Astrocyte (in vitro differentiated cells and primary cell): ENCODE data around the gene MRPL55. TPM values are rescaled to one million over a fixed set of nuclear protein-coding genes. Genes with fewer than 3 reads are reported as not detected.
A peak's percentile ranks its signal among the peaks of the same experiment; 100 is the strongest.

Source experiments
- DNase-seq: peaks from one replicate; pipeline ENCODE4 v3.0.0-alpha.2; 2010; ENCODE audit warnings: low read depth
- FAIRE-seq: peaks from 2 replicates; lab custom pipeline; 2011; peaks lifted over from hg19 to GRCh38; lab: Jason Lieb, UNC
- H2AFZ ChIP-seq: 2 replicates; pipeline ENCODE4 v1.6.0; 2012; ENCODE audit warnings: low read depth, low read length, inconsistent platforms
- H3K27ac ChIP-seq: 2 replicates; pipeline ENCODE4 v1.5.1; 2011; ENCODE audit warnings: low read depth, low read length, inconsistent platforms
- H3K27me3 ChIP-seq: 2 replicates; pipeline ENCODE4 v1.6.0; 2011; ENCODE audit warnings: low read length, inconsistent platforms; ENCODE audit not compliant: insufficient read depth
- H3K36me3 ChIP-seq: 2 replicates; pipeline ENCODE4 v1.5.1; 2011; ENCODE audit warnings: low read length, inconsistent platforms; ENCODE audit not compliant: insufficient read depth
- H3K4me1 ChIP-seq: 2 replicates; pipeline ENCODE4 v1.5.1; 2011; ENCODE audit warnings: low read length, inconsistent platforms; ENCODE audit not compliant: insufficient read depth
- H3K4me2 ChIP-seq: 2 replicates; pipeline ENCODE4 v1.6.0; 2012; ENCODE audit warnings: low read length, inconsistent platforms
- H3K4me3 ChIP-seq: 2 replicates; pipeline ENCODE4 v1.5.1; 2011; ENCODE audit warnings: low read depth, mild to moderate bottlenecking, low read length, inconsistent platforms; ENCODE audit not compliant: insufficient read depth
- H3K79me2 ChIP-seq: 2 replicates; pipeline ENCODE4 v1.6.0; 2012; ENCODE audit warnings: mild to moderate bottlenecking, low read length, inconsistent platforms; ENCODE audit not compliant: insufficient read depth
- H3K9ac ChIP-seq: 2 replicates; pipeline ENCODE4 v1.6.0; 2012; ENCODE audit warnings: mild to moderate bottlenecking, low read length, inconsistent platforms
- H3K9me3 ChIP-seq: 2 replicates; pipeline ENCODE4 v1.5.1; 2012; ENCODE audit warnings: low read depth, mild to moderate bottlenecking, low read length, inconsistent platforms; ENCODE audit not compliant: insufficient read depth
- H4K20me1 ChIP-seq: 2 replicates; pipeline ENCODE4 v1.6.0; 2012; ENCODE audit warnings: low read length, inconsistent platforms; ENCODE audit not compliant: insufficient read depth
- H3K27ac Mint-ChIP-seq: one replicate; pipeline ENCODE4 v1.8.0; 2021; ENCODE audit warnings: mild to moderate bottlenecking, mixed read lengths; ENCODE audit not compliant: unreplicated experiment
- H3K27me3 Mint-ChIP-seq: one replicate; pipeline ENCODE4 v1.8.0; 2021; ENCODE audit warnings: low read depth, mixed read lengths; ENCODE audit not compliant: unreplicated experiment
- H3K36me3 Mint-ChIP-seq: one replicate; pipeline ENCODE4 v1.8.0; 2021; ENCODE audit warnings: low read depth, mixed read lengths; ENCODE audit not compliant: unreplicated experiment
- H3K4me1 Mint-ChIP-seq: one replicate; pipeline ENCODE4 v1.8.0; 2021; ENCODE audit warnings: low read depth, mixed read lengths; ENCODE audit not compliant: unreplicated experiment
- H3K4me3 Mint-ChIP-seq: one replicate; pipeline ENCODE4 v1.8.0; 2021; ENCODE audit warnings: mild to moderate bottlenecking, moderate library complexity, mixed read lengths; ENCODE audit not compliant: unreplicated experiment
- H3K9me3 Mint-ChIP-seq: one replicate; pipeline ENCODE4 v1.8.0; 2021; ENCODE audit warnings: mild to moderate bottlenecking, mixed read lengths; ENCODE audit not compliant: unreplicated experiment
- EZH2 ChIP-seq: IDR thresholded peaks from 2 replicates; pipeline ENCODE4 v1.6.1; 2012; ENCODE audit warnings: mild to moderate bottlenecking, low read length, inconsistent platforms; ENCODE audit not compliant: insufficient read depth
- total RNA-seq: library from RNA; stranded (reverse); gene quantifications from 2 replicates; pipeline ENCODE4 v1.2.1, GENCODE V29; 2021
- TF ChIP-seq, protein P1 (sequence below): IDR thresholded peaks from 2 replicates; pipeline ENCODE4 v1.5.1; 2011; ENCODE audit warnings: low read depth, mild to moderate bottlenecking, inconsistent platforms, low read length, moderate library complexity; ENCODE audit not compliant: insufficient read depth

MRPL55 gene
- total RNA-seq, 1 donor from 2014 or later, result 50.8 TPM

DNA sequence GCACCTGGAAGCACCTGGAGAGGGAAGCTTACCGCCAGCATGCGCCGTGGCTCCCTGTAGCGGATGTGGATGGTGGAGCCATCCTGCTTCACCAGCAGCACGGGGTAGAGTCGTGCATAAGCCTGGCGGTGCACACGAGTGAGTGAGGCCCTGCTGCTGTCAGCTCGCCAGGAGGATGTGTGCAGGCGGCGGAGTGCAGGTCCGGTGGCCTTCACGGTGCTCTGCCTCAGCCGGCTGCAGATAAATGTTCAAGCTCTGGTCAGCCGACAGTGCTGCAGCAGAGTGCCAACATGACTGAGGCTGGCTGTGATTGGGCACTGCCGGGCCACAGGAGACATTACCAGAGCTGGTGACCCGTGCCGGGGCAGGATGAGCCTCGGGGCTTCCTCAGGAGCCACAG lies 1.5 kb downstream of the MRPL55 start:
- H3K9ac ChIP-seq, result no peak overlapping the region

DNA sequence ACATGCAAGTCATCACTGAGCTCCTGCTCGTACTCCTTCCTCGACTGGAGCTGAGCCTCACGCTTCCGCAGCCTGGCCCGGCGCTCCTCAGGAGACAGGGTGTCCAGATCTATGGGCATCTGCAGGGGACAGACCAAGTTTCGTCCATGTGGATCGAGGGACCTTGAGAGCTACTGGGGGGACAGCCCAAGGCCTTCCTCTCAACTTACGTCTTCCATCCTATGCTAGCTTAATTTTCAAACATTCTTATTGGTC lies 2.4 kb downstream of the MRPL55 start:
- Histone ChIP-seq H3K27ac (no peak overlapping the region), H3K4me1 (peaks cover 14% of the 10 kb centered on the region), H3K4me3 (no peak overlapping the region), H3K79me2 (peaks cover 41% of the 10 kb centered on the region), H2AFZ (no peak overlapping the region), H3K9me3 (no peaks in the 10 kb centered on the region), H3K36me3 (no peaks in the 10 kb centered on the region), H3K27me3 (no peaks in the 10 kb centered on the region), H4K20me1 (peaks cover 3% of the 10 kb centered on the region), H3K4me2 (no peak overlapping the region), H3K9ac (no peak overlapping the region)
- no peak overlapping the region for H3K27ac Mint-ChIP-seq
- peaks cover 4% of the 10 kb centered on the region for H3K36me3 Mint-ChIP-seq
- H3K4me1 Mint-ChIP-seq, result peaks cover 7% of the 10 kb centered on the region
- no peaks in the 10 kb centered on the region for H3K27me3 Mint-ChIP-seq
- DNase-seq, result no peak
- no peak overlapping the region for H3K4me3 Mint-ChIP-seq
- no peaks in the 10 kb centered on the region for H3K9me3 Mint-ChIP-seq
- FAIRE-seq, result no peak
- TF ChIP-seq, protein P1, sequence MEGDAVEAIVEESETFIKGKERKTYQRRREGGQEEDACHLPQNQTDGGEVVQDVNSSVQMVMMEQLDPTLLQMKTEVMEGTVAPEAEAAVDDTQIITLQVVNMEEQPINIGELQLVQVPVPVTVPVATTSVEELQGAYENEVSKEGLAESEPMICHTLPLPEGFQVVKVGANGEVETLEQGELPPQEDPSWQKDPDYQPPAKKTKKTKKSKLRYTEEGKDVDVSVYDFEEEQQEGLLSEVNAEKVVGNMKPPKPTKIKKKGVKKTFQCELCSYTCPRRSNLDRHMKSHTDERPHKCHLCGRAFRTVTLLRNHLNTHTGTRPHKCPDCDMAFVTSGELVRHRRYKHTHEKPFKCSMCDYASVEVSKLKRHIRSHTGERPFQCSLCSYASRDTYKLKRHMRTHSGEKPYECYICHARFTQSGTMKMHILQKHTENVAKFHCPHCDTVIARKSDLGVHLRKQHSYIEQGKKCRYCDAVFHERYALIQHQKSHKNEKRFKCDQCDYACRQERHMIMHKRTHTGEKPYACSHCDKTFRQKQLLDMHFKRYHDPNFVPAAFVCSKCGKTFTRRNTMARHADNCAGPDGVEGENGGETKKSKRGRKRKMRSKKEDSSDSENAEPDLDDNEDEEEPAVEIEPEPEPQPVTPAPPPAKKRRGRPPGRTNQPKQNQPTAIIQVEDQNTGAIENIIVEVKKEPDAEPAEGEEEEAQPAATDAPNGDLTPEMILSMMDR, result no peak
- TF ChIP-seq EZH2, result no peak

More for the DNA sequence above, 1.5 kb downstream of the MRPL55 start:
- no peak overlapping the region for H3K27ac ChIP-seq
- H3K4me3 ChIP-seq, result no peak overlapping the region
- Mint-ChIP-seq H3K27ac (no peak overlapping the region), H3K27me3 (no peaks in the 10 kb centered on the region), H3K4me1 (peaks cover 7% of the 10 kb centered on the region), H3K36me3 (peaks cover 4% of the 10 kb centered on the region), H3K9me3 (no peaks in the 10 kb centered on the region), H3K4me3 (peak overlapping the region; percentile 90)
- no peaks in the 10 kb centered on the region for H3K36me3 ChIP-seq
- H3K27me3 ChIP-seq, result no peaks in the 10 kb centered on the region
- DNase-seq, result no peak
- H3K9me3 ChIP-seq, result no peaks in the 10 kb centered on the region
- no peak overlapping the region for H2AFZ ChIP-seq
- H4K20me1 ChIP-seq, result no peaks in the 10 kb centered on the region
- H3K4me2 ChIP-seq, result peak overlapping the region; percentile 85
- no peak for FAIRE-seq
- TF ChIP-seq EZH2, result no peak
- TF ChIP-seq, protein P1, result no peak
- H3K4me1 ChIP-seq, result peaks cover 14% of the 10 kb centered on the region
- peaks cover 33% of the 10 kb centered on the region for H3K79me2 ChIP-seq

DNA sequence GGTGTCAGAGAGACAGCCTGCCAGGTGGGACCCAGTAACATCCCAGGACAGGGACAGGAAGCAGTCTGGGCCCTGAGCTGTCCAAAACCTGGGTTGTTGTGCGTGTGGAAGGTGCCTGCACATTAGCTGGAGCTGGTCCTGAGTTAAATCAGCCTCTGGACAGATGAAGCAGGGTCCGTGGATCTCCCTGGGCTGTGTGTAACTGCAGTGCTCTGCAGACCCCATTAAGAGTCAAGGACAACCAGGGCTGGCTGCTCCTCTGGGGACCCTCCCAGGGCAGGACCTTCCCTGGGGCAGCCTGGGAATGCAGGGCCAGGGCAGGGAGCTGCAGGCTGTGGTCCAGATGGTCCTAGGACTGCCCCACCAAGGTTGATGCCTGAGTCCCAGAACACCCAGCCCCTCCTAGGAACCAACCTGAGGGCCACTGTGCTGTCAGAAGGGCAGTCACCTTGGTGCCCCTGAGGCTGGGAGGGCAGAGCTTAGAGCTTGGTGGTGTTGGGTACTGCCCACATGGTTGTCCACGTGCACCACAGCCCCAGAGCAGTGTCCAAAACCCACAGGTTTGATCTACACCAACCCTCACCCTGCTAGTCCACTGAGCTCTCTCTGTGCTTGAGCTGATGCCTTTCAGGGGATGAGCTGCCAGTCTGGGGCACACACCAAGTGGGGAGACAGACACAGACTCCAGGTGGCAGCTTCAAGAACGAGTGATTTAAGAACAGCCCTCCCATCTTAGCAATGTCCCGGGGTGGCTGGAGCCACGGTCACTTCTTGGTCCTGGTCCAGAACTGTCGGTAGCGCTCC lies 2.9 kb downstream of the MRPL55 start:
- DNase-seq (no peak), FAIRE-seq (no peak)
- no peak overlapping the region for H3K4me2 ChIP-seq
- TF ChIP-seq, protein P1, result no peak
- TF ChIP-seq EZH2, result no peak
- no peaks in the 10 kb centered on the region for H3K9me3 Mint-ChIP-seq
- no peak overlapping the region for H3K4me3 Mint-ChIP-seq
- H3K36me3 ChIP-seq, result no peaks in the 10 kb centered on the region
- no peak overlapping the region for H3K9ac ChIP-seq
- peaks cover 6% of the 10 kb centered on the region for H3K36me3 Mint-ChIP-seq
- H3K4me3 ChIP-seq, result no peak overlapping the region
- peaks cover 14% of the 10 kb centered on the region for H3K4me1 ChIP-seq
- peaks cover 45% of the 10 kb centered on the region for H3K79me2 ChIP-seq
- H3K27me3 ChIP-seq, result no peaks in the 10 kb centered on the region
- H3K9me3 ChIP-seq, result no peaks in the 10 kb centered on the region
- no peak overlapping the region for H3K27ac ChIP-seq
- H2AFZ ChIP-seq, result no peak overlapping the region
- peaks cover 8% of the 10 kb centered on the region for H4K20me1 ChIP-seq
- H3K27me3 Mint-ChIP-seq, result no peaks in the 10 kb centered on the region
- H3K27ac Mint-ChIP-seq, result no peak overlapping the region
- peaks cover 12% of the 10 kb centered on the region for H3K4me1 Mint-ChIP-seq
